Psoas muscle (tissue), 8 donors: Measurements from ENCODE around the gene ZNF341. TPM values are rescaled to one million over a fixed set of nuclear protein-coding genes. Genes with fewer than 3 reads are reported as not detected.

Source experiments
- ATAC-seq, 4 donors: fragments of 200-7000 bp; cut with Tn5 transposase; one replicate each; pipeline ENCODE4 v1.9.1; 2020; ENCODE audit warnings: moderate library complexity in 3 of 4, mild to moderate bottlenecking in 2 of 4
- DNase-seq, 2 donors: peaks; one replicate each; pipeline ENCODE4 v3.0.0-alpha.2; 2020
- H3K27ac ChIP-seq: fragments of 200-600 bp; one replicate; pipeline ENCODE4 v1.8.0; 2022
- H3K27me3 ChIP-seq, 3 donors: fragments of 200-600 bp in 1 of 3; one replicate each; pipeline versions ENCODE4 v1.6.1 to v1.8.0; 2013 to 2022; ENCODE audit warnings: low read length in 2 of 3, mild to moderate bottlenecking in 2 of 3, moderate library complexity in 1 of 3; ENCODE audit not compliant: insufficient read depth in 3 of 3
- H3K36me3 ChIP-seq, 2 donors: fragments of 200-600 bp in 1 of 2; one replicate each; pipeline versions ENCODE4 v1.6.1 to v1.8.0; 2013 to 2022; ENCODE audit warnings: low read depth in 1 of 2, mild to moderate bottlenecking in 1 of 2, moderate library complexity in 1 of 2; ENCODE audit not compliant: insufficient read depth in 1 of 2
- H3K4me1 ChIP-seq: fragments of 200-600 bp; one replicate; pipeline ENCODE4 v1.8.0; 2022
- H3K4me3 ChIP-seq: fragments of 200-600 bp; one replicate; pipeline ENCODE4 v1.8.0; 2022; ENCODE audit warnings: mild to moderate bottlenecking
- H3K9me3 ChIP-seq: fragments of 200-600 bp; one replicate; pipeline ENCODE4 v1.8.0; 2022
- WGBS, 3 donors: extraction: QIAGEN DNeasy Blood & Tissue Kit; methylation state at CpG; one replicate each; pipeline versions ENCODE4 v1.1.6 to v1.1.7; 2013; 5-methylcytosine and 5-hydroxymethylcytosine counted together
- intact Hi-C, 2 donors: fragments of 100-400 bp; cut with DNase I; formaldehyde crosslinking; loops; one replicate each; pipeline versions ENCODE4 v1.11.0 to v1.14.2; 2022
- polyA plus RNA-seq, 3 donors: library from polyadenylated mRNA; stranded (reverse); fragments of 200-250 nt; gene quantifications; one replicate each; pipeline ENCODE4 v1.2.3, GENCODE V29; 2013
- total RNA-seq, 4 donors: library from RNA; stranded (reverse); fragmentation: NEBNext Ultra II Directional in 2 of 4; extraction: Animal tissue kit (Norgen Biotek cat#: 25700) in 2 of 4; gene quantifications; one replicate each; pipeline versions ENCODE4 v1.2.1 to v1.2.4, GENCODE V29; 2021 to 2023
- TF ChIP-seq, protein P1 (sequence below): fragments of 200-600 bp; IDR thresholded peaks from one replicate; pipeline ENCODE4 v1.8.0; 2022; ENCODE audit warnings: antibody characterized with exemption
- donor health status: healthy with polysubstance abuse.
- donor health status: DM: no; HTN: no; CAD: no; lungs with moderate emphysema.
- donor health status: Bipolar disorder and iron deficiency.
- donor health status: healthy.
- donor health status: DM: yes; HTN: yes; CAD: no.
- donor health status: DM: no; HTN: no; CAD: no.
- donor health status: DM: no; HTN: no; CAD: no.
- donor health status: DM: yes; HTN: yes; CAD: no.

ZNF341 gene
- total and polyA plus RNA-seq, 7 donors = 1.3 to 3.0 (median 1.5) TPM

DNA sequence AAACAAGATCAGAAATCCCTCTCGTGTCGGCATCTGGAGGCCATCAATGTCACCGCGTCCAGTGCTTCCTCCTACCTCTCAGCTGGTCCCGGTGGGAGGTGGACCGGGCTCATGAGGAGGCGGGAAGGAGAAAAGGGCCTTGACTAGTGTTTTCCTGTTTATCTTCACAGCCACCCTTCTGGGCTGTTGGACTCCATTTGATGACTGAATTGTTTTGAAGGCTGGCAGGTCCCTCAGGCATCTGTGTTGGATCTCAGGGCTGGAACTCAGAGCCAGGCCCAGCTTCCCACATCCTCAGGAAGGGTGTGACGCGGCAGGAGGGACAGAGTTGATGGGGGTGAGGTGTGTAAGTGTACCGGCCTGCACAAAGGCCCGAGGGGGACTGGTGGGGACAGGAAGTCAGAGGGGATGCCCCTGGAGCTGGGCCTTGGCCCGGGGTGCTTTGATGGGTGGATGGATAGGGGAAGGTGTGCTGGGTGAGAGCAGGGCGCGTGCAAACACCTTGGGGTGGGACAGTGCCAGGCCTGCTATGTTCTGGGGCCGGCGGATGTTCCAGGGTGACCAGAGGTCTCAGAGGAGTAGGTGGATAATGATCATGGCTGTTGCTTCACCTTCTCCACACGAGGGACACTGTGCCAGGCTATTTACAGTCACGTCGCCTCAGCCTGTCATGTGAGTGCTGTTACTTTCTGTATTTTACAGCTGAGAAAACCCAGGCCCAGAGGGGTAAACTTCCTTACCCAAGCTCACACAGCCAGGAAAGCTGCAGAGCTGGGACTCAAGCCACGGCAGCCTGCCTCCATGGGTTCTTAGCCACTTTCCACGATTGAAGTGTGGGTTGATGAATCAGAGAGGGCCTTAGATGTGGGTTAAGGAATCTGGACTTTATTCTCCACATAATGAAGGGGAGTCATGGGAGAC lies 61.5 kb downstream of the ZNF341 start:
- H3K9me3 ChIP-seq = no peaks in the 10 kb centered on the region
- peak; percentile 27 to 57 for DNase-seq
- H3K36me3 ChIP-seq = peaks cover 0 to 14% of the 10 kb centered on the region in 2 donors
- peak overlapping the region; percentile 15 for H3K27ac ChIP-seq
- H3K27me3 ChIP-seq = no peaks in the 10 kb centered on the region
- intact Hi-C loops = loop anchor here in 1 of 2 donors (10.0 kb wide), 1 partner anchor 332 kb away; no protein-coding TSS in a partner anchor
- H3K4me3 ChIP-seq = no peak overlapping the region
- peak; percentile 59 to 78 (median 64) for ATAC-seq
- peaks cover 16% of the 10 kb centered on the region for H3K4me1 ChIP-seq
- TF ChIP-seq, protein P1, sequence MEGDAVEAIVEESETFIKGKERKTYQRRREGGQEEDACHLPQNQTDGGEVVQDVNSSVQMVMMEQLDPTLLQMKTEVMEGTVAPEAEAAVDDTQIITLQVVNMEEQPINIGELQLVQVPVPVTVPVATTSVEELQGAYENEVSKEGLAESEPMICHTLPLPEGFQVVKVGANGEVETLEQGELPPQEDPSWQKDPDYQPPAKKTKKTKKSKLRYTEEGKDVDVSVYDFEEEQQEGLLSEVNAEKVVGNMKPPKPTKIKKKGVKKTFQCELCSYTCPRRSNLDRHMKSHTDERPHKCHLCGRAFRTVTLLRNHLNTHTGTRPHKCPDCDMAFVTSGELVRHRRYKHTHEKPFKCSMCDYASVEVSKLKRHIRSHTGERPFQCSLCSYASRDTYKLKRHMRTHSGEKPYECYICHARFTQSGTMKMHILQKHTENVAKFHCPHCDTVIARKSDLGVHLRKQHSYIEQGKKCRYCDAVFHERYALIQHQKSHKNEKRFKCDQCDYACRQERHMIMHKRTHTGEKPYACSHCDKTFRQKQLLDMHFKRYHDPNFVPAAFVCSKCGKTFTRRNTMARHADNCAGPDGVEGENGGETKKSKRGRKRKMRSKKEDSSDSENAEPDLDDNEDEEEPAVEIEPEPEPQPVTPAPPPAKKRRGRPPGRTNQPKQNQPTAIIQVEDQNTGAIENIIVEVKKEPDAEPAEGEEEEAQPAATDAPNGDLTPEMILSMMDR = no peak
- 54 to 66% (median 55%) methylated on average over 21 of the region's 21 CpGs for WGBS, 3 donors

DNA sequence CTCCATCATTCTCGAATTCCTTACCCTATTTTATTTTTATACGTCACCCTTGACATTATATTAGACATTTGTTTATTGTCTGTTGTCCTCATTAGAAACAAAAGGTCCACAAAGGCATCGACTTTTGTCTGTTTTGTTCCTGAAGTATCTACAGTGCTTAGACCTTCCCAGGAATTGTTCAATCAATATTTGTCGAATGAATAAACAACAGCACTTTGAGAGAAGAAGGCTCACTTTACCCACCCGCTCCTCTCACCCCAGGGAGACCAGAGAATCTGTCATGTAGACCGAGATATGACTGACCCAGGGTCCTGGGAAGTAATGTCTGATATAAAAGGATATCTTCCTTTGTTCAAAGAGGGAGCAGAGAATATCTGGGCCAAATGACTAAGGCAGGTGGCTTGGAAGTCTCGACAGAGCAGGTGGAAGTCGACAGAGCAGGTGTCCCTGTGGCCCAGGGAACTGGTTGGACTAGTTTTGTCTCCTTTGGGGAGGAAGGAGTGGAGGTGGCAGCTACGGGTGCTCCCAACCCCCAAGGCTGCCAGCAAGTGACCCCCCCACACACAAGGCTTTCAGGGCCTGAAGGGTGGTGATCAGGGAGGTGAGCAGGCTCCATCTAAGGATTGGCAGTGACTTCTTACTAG lies 64.6 kb downstream of the ZNF341 start:
- H3K27me3 ChIP-seq = no peaks in the 10 kb centered on the region
- H3K4me3 ChIP-seq = no peak overlapping the region
- 62% methylated on average over 9 of the region's 9 CpGs for WGBS, 3 donors
- ATAC-seq = no peak
- no peak for DNase-seq
- H3K4me1 ChIP-seq = peaks cover 8% of the 10 kb centered on the region
- H3K36me3 ChIP-seq = peaks cover 0 to 2% of the 10 kb centered on the region in 2 donors
- no peak overlapping the region for H3K27ac ChIP-seq
- TF ChIP-seq, protein P1 = no peak
- no peaks in the 10 kb centered on the region for H3K9me3 ChIP-seq
- intact Hi-C loops = loop anchor here in 1 of 2 donors (10.0 kb wide), 1 partner anchor 328 kb away; no protein-coding TSS in a partner anchor

DNA sequence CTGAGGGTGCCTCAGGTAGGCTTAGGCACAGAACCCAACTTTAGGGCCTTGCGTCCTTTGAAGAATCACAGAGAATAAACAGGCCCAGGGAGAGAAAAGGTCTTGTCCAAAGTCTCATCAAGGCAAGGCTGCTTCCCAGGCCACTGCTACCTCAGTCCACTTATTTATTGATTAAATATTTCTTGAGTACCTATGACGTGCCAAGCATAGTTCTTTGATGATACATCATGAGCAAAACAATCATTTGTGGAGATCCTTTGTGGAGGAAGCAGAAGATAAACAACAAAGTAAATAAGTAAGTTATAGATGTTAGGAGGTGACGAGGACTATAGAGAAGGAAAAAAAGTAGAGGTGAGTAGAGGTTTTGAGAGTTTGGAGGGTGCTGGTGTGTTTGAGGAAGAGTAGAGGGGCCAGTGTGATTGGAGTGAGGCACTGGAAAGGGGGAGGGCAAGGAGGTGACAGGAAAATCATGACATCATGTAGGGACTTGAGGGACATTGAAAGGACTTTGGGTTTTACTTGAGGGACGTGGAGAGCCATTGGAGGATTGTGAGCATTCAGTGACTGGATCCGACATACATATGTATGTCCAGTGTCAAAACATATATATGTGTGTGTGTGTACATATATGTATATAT lies 65.2 kb downstream of the ZNF341 start:
- H3K9me3 ChIP-seq = no peaks in the 10 kb centered on the region
- H3K27me3 ChIP-seq = no peaks in the 10 kb centered on the region
- DNase-seq (no peak), ATAC-seq (no peak)
- WGBS, 3 donors = 91 to 95% (median 94%) methylated on average over 5 of the region's 5 CpGs
- H3K4me1 ChIP-seq = peaks cover 8% of the 10 kb centered on the region
- H3K36me3 ChIP-seq = no peaks in the 10 kb centered on the region
- no peak overlapping the region for H3K27ac ChIP-seq
- intact Hi-C loops = loop anchor here in 1 of 2 donors (10.0 kb wide), 1 partner anchor 328 kb away; no protein-coding TSS in a partner anchor
- H3K4me3 ChIP-seq = no peak overlapping the region
- TF ChIP-seq, protein P1 = no peak

DNA sequence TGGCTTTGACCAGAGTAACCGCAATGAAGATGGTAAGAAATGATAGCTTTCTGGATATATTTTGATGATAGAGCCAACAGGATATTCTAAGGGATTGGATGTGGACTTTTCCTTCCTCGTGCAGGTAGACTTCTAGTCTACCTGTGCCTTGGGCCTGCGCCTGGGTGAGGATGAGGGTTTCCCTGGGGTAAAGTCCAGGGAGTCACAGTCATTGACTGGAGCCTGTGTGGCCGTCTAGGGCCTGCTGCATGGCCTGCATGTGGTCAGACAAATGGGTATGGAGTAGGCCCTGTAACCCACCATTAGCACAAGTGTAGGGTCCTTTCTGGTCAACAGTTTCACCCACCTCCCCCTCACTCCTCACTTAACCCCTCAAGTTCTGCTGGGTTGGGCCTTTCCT lies 66.6 kb downstream of the ZNF341 start:
- Histone ChIP-seq H3K27ac (no peak overlapping the region), H3K4me1 (peaks cover 4% of the 10 kb centered on the region), H3K9me3 (no peaks in the 10 kb centered on the region), H3K36me3 (no peaks in the 10 kb centered on the region), H3K4me3 (no peak overlapping the region), H3K27me3 (no peaks in the 10 kb centered on the region)
- intact Hi-C loops = loop anchor here in 1 of 2 donors (10.0 kb wide), 1 partner anchor 326 kb away; no protein-coding TSS in a partner anchor
- TF ChIP-seq, protein P1 = no peak
- no peak for ATAC-seq
- 79 to 93% (median 89%) methylated on average over 4 of the region's 4 CpGs for WGBS, 3 donors
- no peak for DNase-seq
